Non-pigmented ciliary epithelial cell (primary cell): ENCODE data around the gene NDUFB6.
"Not testable (repeated sequence)": the region's sequence is repeated elsewhere in the genome, so short reads cannot be mapped to it uniquely, and the experiment has no call there.

Experiments
- DNase-seq: peaks from one replicate; pipeline ENCODE4 v3.0.0-alpha.2; 2010; ENCODE audit warnings: low read depth

The NDUFB6 gene

GRCh38 chr9:32571969-32572899 lies 725 bp downstream of the NDUFB6 start:
- no peak for DNase-seq

GRCh38 chr9:32570262-32570661 lies 2.7 kb downstream of the NDUFB6 start:
- no peak for DNase-seq

- DNase-seq, result no peak
These were observed 6.2 kb downstream of the NDUFB6 start for GRCh38 chr9:32566770-32567169.

- DNase-seq, result no peak
These were observed 7.0 kb downstream of the NDUFB6 start for GRCh38 chr9:32565967-32566366.

GRCh38 chr9:32558408-32558934 lies 14.5 kb downstream of the NDUFB6 start:
- DNase-seq, result no peak

GRCh38 chr9:32554591-32554990 lies 18.4 kb downstream of the NDUFB6 start:
- DNase-seq, result no peak

- DNase-seq, result no peak
These were observed 18.9 kb downstream of the NDUFB6 start for GRCh38 chr9:32554107-32554506.

- DNase-seq, result no peak
These were observed 20.6 kb downstream of the NDUFB6 start, which contains the start of the genes SMIM27 and TOPORS for GRCh38 chr9:32552172-32552872. Gene SMIM27 (plus strand): TSS chr9:32552327. CDS start chr9:32552435, 108 bp downstream. Gene TOPORS (minus strand): TSS chr9:32552586. CDS start chr9:32552436, 150 bp downstream.

GRCh38 chr9:32551276-32552051 lies 21.5 kb downstream of the NDUFB6 start:
- no peak for DNase-seq

- no peak for DNase-seq
These were observed 22.2 kb downstream of the NDUFB6 start for GRCh38 chr9:32550562-32551275.

GRCh38 chr9:32550150-32550561 lies 22.8 kb downstream of the NDUFB6 start:
- no peak for DNase-seq

- not testable (repeated sequence) for DNase-seq
These were observed 24.7 kb downstream of the NDUFB6 start for GRCh38 chr9:32548213-32548612.

- DNase-seq, result no peak
These were observed 27.1 kb downstream of the NDUFB6 start for GRCh38 chr9:32545884-32546283.

GRCh38 chr9:32543047-32543446 lies 29.9 kb downstream of the NDUFB6 start:
- DNase-seq, result no peak

GRCh38 chr9:32533816-32534215 lies 39.1 kb downstream of the NDUFB6 start:
- DNase-seq, result no peak

- DNase-seq, result no peak
These were observed 39.6 kb downstream of the NDUFB6 start for GRCh38 chr9:32533336-32533735.

GRCh38 chr9:32526707-32527048 lies 46.3 kb downstream of the NDUFB6 start:
- DNase-seq, result no peak

GRCh38 chr9:32526041-32526706 lies 46.8 kb downstream of the NDUFB6 start, which contains the start of gene RIGI:
Gene RIGI (minus strand): TSS chr9:32526196. CDS start chr9:32526166, 30 bp downstream.
- DNase-seq, result peak; percentile 73

GRCh38 chr9:32525709-32526030 lies 47.3 kb downstream of the NDUFB6 start:
- DNase-seq, result no peak

GRCh38 chr9:32524892-32525708 lies 47.9 kb downstream of the NDUFB6 start:
- no peak for DNase-seq
